Astrocyte (in vitro differentiated cells and primary cell): ENCODE results near the gene CDH23. TPM values are rescaled to one million over a fixed set of nuclear protein-coding genes. Genes with fewer than 3 reads are reported as not detected.

Experiments used
- DNase-seq: peaks from one replicate; pipeline ENCODE4 v3.0.0-alpha.2; 2010; ENCODE audit warnings: low read depth
- FAIRE-seq: peaks from 2 replicates; lab custom pipeline; 2011; peaks lifted over from hg19 to GRCh38; lab: Jason Lieb, UNC
- H2AFZ ChIP-seq: 2 replicates; pipeline ENCODE4 v1.6.0; 2012; ENCODE audit warnings: low read depth, low read length, inconsistent platforms
- H3K27ac ChIP-seq: 2 replicates; pipeline ENCODE4 v1.5.1; 2011; ENCODE audit warnings: low read depth, low read length, inconsistent platforms
- H3K27me3 ChIP-seq: 2 replicates; pipeline ENCODE4 v1.6.0; 2011; ENCODE audit warnings: low read length, inconsistent platforms; ENCODE audit not compliant: insufficient read depth
- H3K36me3 ChIP-seq: 2 replicates; pipeline ENCODE4 v1.5.1; 2011; ENCODE audit warnings: low read length, inconsistent platforms; ENCODE audit not compliant: insufficient read depth
- H3K4me1 ChIP-seq: 2 replicates; pipeline ENCODE4 v1.5.1; 2011; ENCODE audit warnings: low read length, inconsistent platforms; ENCODE audit not compliant: insufficient read depth
- H3K4me2 ChIP-seq: 2 replicates; pipeline ENCODE4 v1.6.0; 2012; ENCODE audit warnings: low read length, inconsistent platforms
- H3K4me3 ChIP-seq: 2 replicates; pipeline ENCODE4 v1.5.1; 2011; ENCODE audit warnings: low read depth, mild to moderate bottlenecking, low read length, inconsistent platforms; ENCODE audit not compliant: insufficient read depth
- H3K79me2 ChIP-seq: 2 replicates; pipeline ENCODE4 v1.6.0; 2012; ENCODE audit warnings: mild to moderate bottlenecking, low read length, inconsistent platforms; ENCODE audit not compliant: insufficient read depth
- H3K9ac ChIP-seq: 2 replicates; pipeline ENCODE4 v1.6.0; 2012; ENCODE audit warnings: mild to moderate bottlenecking, low read length, inconsistent platforms
- H3K9me3 ChIP-seq: 2 replicates; pipeline ENCODE4 v1.5.1; 2012; ENCODE audit warnings: low read depth, mild to moderate bottlenecking, low read length, inconsistent platforms; ENCODE audit not compliant: insufficient read depth
- H4K20me1 ChIP-seq: 2 replicates; pipeline ENCODE4 v1.6.0; 2012; ENCODE audit warnings: low read length, inconsistent platforms; ENCODE audit not compliant: insufficient read depth
- H3K27ac Mint-ChIP-seq: one replicate; pipeline ENCODE4 v1.8.0; 2021; ENCODE audit warnings: mild to moderate bottlenecking, mixed read lengths; ENCODE audit not compliant: unreplicated experiment
- H3K27me3 Mint-ChIP-seq: one replicate; pipeline ENCODE4 v1.8.0; 2021; ENCODE audit warnings: low read depth, mixed read lengths; ENCODE audit not compliant: unreplicated experiment
- H3K36me3 Mint-ChIP-seq: one replicate; pipeline ENCODE4 v1.8.0; 2021; ENCODE audit warnings: low read depth, mixed read lengths; ENCODE audit not compliant: unreplicated experiment
- H3K4me1 Mint-ChIP-seq: one replicate; pipeline ENCODE4 v1.8.0; 2021; ENCODE audit warnings: low read depth, mixed read lengths; ENCODE audit not compliant: unreplicated experiment
- H3K4me3 Mint-ChIP-seq: one replicate; pipeline ENCODE4 v1.8.0; 2021; ENCODE audit warnings: mild to moderate bottlenecking, moderate library complexity, mixed read lengths; ENCODE audit not compliant: unreplicated experiment
- H3K9me3 Mint-ChIP-seq: one replicate; pipeline ENCODE4 v1.8.0; 2021; ENCODE audit warnings: mild to moderate bottlenecking, mixed read lengths; ENCODE audit not compliant: unreplicated experiment
- EZH2 ChIP-seq: IDR thresholded peaks from 2 replicates; pipeline ENCODE4 v1.6.1; 2012; ENCODE audit warnings: mild to moderate bottlenecking, low read length, inconsistent platforms; ENCODE audit not compliant: insufficient read depth
- total RNA-seq: library from RNA; stranded (reverse); gene quantifications from 2 replicates; pipeline ENCODE4 v1.2.1, GENCODE V29; 2021
- TF ChIP-seq, protein P1 (sequence below): IDR thresholded peaks from 2 replicates; pipeline ENCODE4 v1.5.1; 2011; ENCODE audit warnings: low read depth, mild to moderate bottlenecking, inconsistent platforms, low read length, moderate library complexity; ENCODE audit not compliant: insufficient read depth

CDH23 gene
- total RNA-seq, 1 donor from 2014 or later: not detected

- TF ChIP-seq, protein P1, sequence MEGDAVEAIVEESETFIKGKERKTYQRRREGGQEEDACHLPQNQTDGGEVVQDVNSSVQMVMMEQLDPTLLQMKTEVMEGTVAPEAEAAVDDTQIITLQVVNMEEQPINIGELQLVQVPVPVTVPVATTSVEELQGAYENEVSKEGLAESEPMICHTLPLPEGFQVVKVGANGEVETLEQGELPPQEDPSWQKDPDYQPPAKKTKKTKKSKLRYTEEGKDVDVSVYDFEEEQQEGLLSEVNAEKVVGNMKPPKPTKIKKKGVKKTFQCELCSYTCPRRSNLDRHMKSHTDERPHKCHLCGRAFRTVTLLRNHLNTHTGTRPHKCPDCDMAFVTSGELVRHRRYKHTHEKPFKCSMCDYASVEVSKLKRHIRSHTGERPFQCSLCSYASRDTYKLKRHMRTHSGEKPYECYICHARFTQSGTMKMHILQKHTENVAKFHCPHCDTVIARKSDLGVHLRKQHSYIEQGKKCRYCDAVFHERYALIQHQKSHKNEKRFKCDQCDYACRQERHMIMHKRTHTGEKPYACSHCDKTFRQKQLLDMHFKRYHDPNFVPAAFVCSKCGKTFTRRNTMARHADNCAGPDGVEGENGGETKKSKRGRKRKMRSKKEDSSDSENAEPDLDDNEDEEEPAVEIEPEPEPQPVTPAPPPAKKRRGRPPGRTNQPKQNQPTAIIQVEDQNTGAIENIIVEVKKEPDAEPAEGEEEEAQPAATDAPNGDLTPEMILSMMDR: no peak
- no peak for TF ChIP-seq EZH2
- Mint-ChIP-seq H3K4me1 (peaks cover 10% of the 10 kb centered on the region), H3K9me3 (no peaks in the 10 kb centered on the region), H3K4me3 (no peak overlapping the region), H3K36me3 (no peaks in the 10 kb centered on the region), H3K27me3 (peaks cover 71% of the 10 kb centered on the region), H3K27ac (no peak overlapping the region)
- Histone ChIP-seq H3K4me3 (no peak overlapping the region), H3K36me3 (no peaks in the 10 kb centered on the region), H3K4me2 (no peak overlapping the region), H3K79me2 (no peaks in the 10 kb centered on the region), H3K9me3 (no peaks in the 10 kb centered on the region), H2AFZ (no peak overlapping the region), H4K20me1 (no peaks in the 10 kb centered on the region), H3K27ac (no peak overlapping the region), H3K27me3 (peaks cover 11% of the 10 kb centered on the region), H3K9ac (no peak overlapping the region), H3K4me1 (no peaks in the 10 kb centered on the region)
- no peak for DNase-seq
- no peak for FAIRE-seq
Observed at GRCh38 chr10:71659737-71660136, 263.0 kb downstream of the CDH23 start.

DNA sequence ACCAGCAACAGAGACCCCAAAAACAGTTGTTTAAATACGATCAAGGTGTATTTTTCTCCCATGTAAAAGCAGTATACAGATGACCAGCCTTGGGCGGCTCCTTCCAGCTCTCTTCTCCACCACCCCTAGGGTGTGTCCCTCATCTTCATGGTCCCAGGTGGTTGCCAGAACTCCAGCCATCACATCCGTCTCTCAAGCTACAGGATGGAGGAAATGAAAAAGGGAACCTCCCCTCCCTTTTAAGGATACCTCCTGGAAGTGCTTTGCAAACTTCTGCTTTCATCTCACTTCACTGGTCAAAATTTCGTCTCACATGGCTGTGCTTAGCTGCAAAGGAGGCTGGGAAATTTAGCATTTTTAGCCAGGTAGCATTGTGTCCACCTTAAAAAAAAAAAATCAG lies 263.6 kb downstream of the CDH23 start:
- Histone ChIP-seq H3K9ac (no peak overlapping the region), H4K20me1 (no peaks in the 10 kb centered on the region), H3K4me2 (no peak overlapping the region), H3K4me1 (no peaks in the 10 kb centered on the region), H2AFZ (no peak overlapping the region), H3K79me2 (no peaks in the 10 kb centered on the region), H3K27ac (no peak overlapping the region), H3K9me3 (no peaks in the 10 kb centered on the region), H3K27me3 (peaks cover 11% of the 10 kb centered on the region), H3K36me3 (no peaks in the 10 kb centered on the region), H3K4me3 (no peak overlapping the region)
- H3K4me3 Mint-ChIP-seq: no peak overlapping the region
- no peaks in the 10 kb centered on the region for H3K9me3 Mint-ChIP-seq
- H3K27me3 Mint-ChIP-seq: peaks cover 71% of the 10 kb centered on the region
- peaks cover 10% of the 10 kb centered on the region for H3K4me1 Mint-ChIP-seq
- no peaks in the 10 kb centered on the region for H3K36me3 Mint-ChIP-seq
- no peak for FAIRE-seq
- H3K27ac Mint-ChIP-seq: no peak overlapping the region
- no peak for TF ChIP-seq EZH2
- DNase-seq: no peak

GRCh38 chr10:71661060-71661622 lies 264.4 kb downstream of the CDH23 start:
- H3K27ac Mint-ChIP-seq: no peak overlapping the region
- H3K27me3 ChIP-seq: peaks cover 13% of the 10 kb centered on the region
- H3K9me3 Mint-ChIP-seq: no peaks in the 10 kb centered on the region
- H3K4me2 ChIP-seq: no peak overlapping the region
- no peak overlapping the region for H3K9ac ChIP-seq
- no peaks in the 10 kb centered on the region for H4K20me1 ChIP-seq
- peaks cover 74% of the 10 kb centered on the region for H3K27me3 Mint-ChIP-seq
- H3K9me3 ChIP-seq: no peaks in the 10 kb centered on the region
- no peak overlapping the region for H3K4me3 ChIP-seq
- no peak overlapping the region for H3K27ac ChIP-seq
- no peak overlapping the region for H3K4me3 Mint-ChIP-seq
- H3K4me1 Mint-ChIP-seq: peaks cover 10% of the 10 kb centered on the region
- no peak overlapping the region for H2AFZ ChIP-seq
- TF ChIP-seq EZH2: no peak
- TF ChIP-seq, protein P1: no peak
- H3K4me1 ChIP-seq: no peaks in the 10 kb centered on the region
- no peaks in the 10 kb centered on the region for H3K36me3 ChIP-seq
- FAIRE-seq (no peak), DNase-seq (no peak)
- no peaks in the 10 kb centered on the region for H3K79me2 ChIP-seq
- no peaks in the 10 kb centered on the region for H3K36me3 Mint-ChIP-seq
